DND-41 (cell line): Measurements from ENCODE around the gene SERPINB6.

Source experiments
- EZH2 ChIP-seq: IDR thresholded peaks from 3 replicates; pipeline ENCODE4 v1.6.1; 2012; ENCODE audit warnings: borderline replicate concordance, low read depth, mild to moderate bottlenecking, moderate library complexity, low read length, inconsistent platforms; ENCODE audit not compliant: severe bottlenecking
- TF ChIP-seq, protein P1 (sequence below): IDR thresholded peaks from 2 replicates; pipeline ENCODE4 v1.5.1; 2012; ENCODE audit warnings: borderline replicate concordance, low read length, moderate library complexity, mild to moderate bottlenecking; ENCODE audit not compliant: poor library complexity, severe bottlenecking; ENCODE audit errors: extremely low read depth

DNA sequence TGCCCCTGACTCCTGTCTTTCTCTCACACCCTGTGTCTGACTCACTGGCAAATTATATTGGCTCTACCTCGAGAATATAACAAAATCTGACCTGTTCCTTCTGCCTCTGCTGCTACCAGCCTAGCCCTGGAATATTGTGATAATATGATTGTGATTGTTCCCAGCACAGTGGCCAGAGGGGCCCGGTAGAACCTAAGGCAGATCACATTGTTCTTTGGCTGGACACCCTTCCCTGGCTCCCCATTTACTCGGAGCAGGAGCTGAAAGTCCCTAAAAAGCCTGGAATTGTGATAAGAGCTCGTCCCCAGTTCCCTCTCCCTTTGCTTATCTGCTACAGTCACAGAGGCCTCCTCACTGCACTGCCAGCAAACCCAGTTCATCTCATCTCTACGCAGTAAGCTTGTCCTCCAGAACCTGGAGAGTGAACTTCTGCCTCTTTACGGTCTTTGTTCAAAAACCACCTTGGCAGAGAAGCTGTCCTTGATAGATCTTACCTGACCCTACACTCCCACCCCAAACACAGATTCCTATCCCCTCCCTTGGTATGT is 21.8 kb downstream of the SERPINB6 start:
- TF ChIP-seq, protein P1, sequence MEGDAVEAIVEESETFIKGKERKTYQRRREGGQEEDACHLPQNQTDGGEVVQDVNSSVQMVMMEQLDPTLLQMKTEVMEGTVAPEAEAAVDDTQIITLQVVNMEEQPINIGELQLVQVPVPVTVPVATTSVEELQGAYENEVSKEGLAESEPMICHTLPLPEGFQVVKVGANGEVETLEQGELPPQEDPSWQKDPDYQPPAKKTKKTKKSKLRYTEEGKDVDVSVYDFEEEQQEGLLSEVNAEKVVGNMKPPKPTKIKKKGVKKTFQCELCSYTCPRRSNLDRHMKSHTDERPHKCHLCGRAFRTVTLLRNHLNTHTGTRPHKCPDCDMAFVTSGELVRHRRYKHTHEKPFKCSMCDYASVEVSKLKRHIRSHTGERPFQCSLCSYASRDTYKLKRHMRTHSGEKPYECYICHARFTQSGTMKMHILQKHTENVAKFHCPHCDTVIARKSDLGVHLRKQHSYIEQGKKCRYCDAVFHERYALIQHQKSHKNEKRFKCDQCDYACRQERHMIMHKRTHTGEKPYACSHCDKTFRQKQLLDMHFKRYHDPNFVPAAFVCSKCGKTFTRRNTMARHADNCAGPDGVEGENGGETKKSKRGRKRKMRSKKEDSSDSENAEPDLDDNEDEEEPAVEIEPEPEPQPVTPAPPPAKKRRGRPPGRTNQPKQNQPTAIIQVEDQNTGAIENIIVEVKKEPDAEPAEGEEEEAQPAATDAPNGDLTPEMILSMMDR: no peak
- no peak for TF ChIP-seq EZH2
